HCT116 (cell line): ENCODE data around the gene OSGEPL1. TPM values are rescaled to one million over a fixed set of nuclear protein-coding genes. Genes with fewer than 3 reads are reported as not detected.
A peak's percentile ranks its signal among the peaks of the same experiment; 100 is the strongest.

Experiments used
- ATAC-seq: fragments of 200-7000 bp; cut with Tn5 transposase; 2 replicates; pipeline ENCODE4 v1.9.1; 2020; ENCODE audit warnings: mild to moderate bottlenecking, moderate library complexity
- BruUV-seq: library from RNA; stranded (reverse); fragments of 400-500 nt; replicated peaks from 2 replicates; lab custom pipeline; 2021; lab: Mats Ljungman, UMichigan
- CTCF ChIA-PET: fragments of 300-600 bp; sonication (Branson Sonifier 250); formaldehyde crosslinking; loops from one replicate; lab custom pipeline; 2021; ENCODE audit warnings: antibody characterized with exemption; lab: Charles Lee
- POLR2A ChIA-PET: fragments of 300-600, 350-600 bp; sonication (Branson Sonifier 250); formaldehyde crosslinking; loops from one replicate; lab custom pipeline; 2021; ENCODE audit warnings: antibody characterized with exemption; lab: Charles Lee
- RAD21 ChIA-PET, 2 experiments: fragments of 300-600 bp; sonication (Branson Sonifier 250); formaldehyde crosslinking; loops; one replicate each; lab custom pipeline; 2023; ENCODE audit warnings: low total read pairs in 2 of 2; ENCODE audit not compliant: uncharacterized antibody in 2 of 2, unreplicated experiment in 2 of 2, low non-redundant PET in 1 of 2; lab: Charles Lee
- DNase-seq: peaks from one replicate; pipeline ENCODE4 v3.0.0-alpha.2; 2010; ENCODE audit warnings: low read depth, low spot score
- H2AFZ ChIP-seq: fragments of 200-600 bp; shearing (Covaris generic), sonication (generic); 2 replicates; pipeline ENCODE4 v1.6.1; 2017; ENCODE audit warnings: low read depth, mixed run types, mixed read lengths, antibody characterized with exemption, low read length; ENCODE audit not compliant: poor library complexity, severe bottlenecking
- H3K27ac ChIP-seq: 2 replicates; pipeline ENCODE4 v1.5.1; 2012; ENCODE audit warnings: low read depth, low read length
- H3K27me3 ChIP-seq: fragments of 200-600 bp; sonication (generic); 2 replicates; pipeline ENCODE4 v1.6.1; 2016; ENCODE audit warnings: mixed run types, low read length, mixed read lengths; ENCODE audit not compliant: insufficient read depth
- H3K36me3 ChIP-seq, 2 experiments: fragments of 200-500 bp in 1 of 2; fragments of 200-600 bp in 1 of 2; sonication (Bioruptor generic) in 1 of 2; sonication (generic) in 1 of 2; 2 replicates each; pipeline versions ENCODE4 v1.5.1 to v1.6.1; 2014 to 2016; ENCODE audit warnings: low read length in 2 of 2, inconsistent platforms in 1 of 2, mixed read lengths in 1 of 2, mixed run types in 1 of 2; ENCODE audit not compliant: insufficient read depth in 2 of 2, control insufficient read depth in 1 of 2
- H3K4me1 ChIP-seq, 2 experiments: fragments of 200-600 bp in 1 of 2; sonication (generic) in 1 of 2; 2 replicates each; pipeline versions ENCODE4 v1.5.1 to v1.6.1; 2012 to 2017; ENCODE audit warnings: low read length in 2 of 2, inconsistent platforms in 1 of 2, mild to moderate bottlenecking in 1 of 2, mixed read lengths in 1 of 2, mixed run types in 1 of 2, moderate library complexity in 1 of 2; ENCODE audit not compliant: insufficient read depth in 2 of 2, control insufficient read depth in 1 of 2
- H3K4me2 ChIP-seq: fragments of 200-600 bp; sonication (generic); 2 replicates; pipeline ENCODE4 v1.6.1; 2017; ENCODE audit warnings: mixed run types, low read length, mixed read lengths
- H3K4me3 ChIP-seq, 2 experiments: fragments of 200-600 bp in 1 of 2; sonication (generic) in 1 of 2; replicated peaks in 1 of 2; 2 replicates each; pipeline ENCODE4 v1.5.1; 2011 to 2016; ENCODE audit warnings: low read length in 2 of 2, control low read depth in 1 of 2, low read depth in 1 of 2, mild to moderate bottlenecking in 1 of 2, mixed read lengths in 1 of 2, mixed run types in 1 of 2
- H3K79me2 ChIP-seq: fragments of 200-600 bp; sonication (generic); 2 replicates; pipeline ENCODE4 v1.6.1; 2017; ENCODE audit warnings: mild to moderate bottlenecking, mixed run types, low read length, moderate library complexity, mixed read lengths; ENCODE audit not compliant: insufficient read depth
- H3K9ac ChIP-seq: fragments of 200-600 bp; sonication (generic); 2 replicates; pipeline ENCODE4 v1.6.1; 2016; ENCODE audit warnings: low read length, mixed read lengths
- H3K9me2 ChIP-seq: fragments of 200-600 bp; sonication (generic), shearing (Covaris generic); 2 replicates; pipeline ENCODE4 v1.6.1; 2017; ENCODE audit warnings: mixed run types, mild to moderate bottlenecking, moderate library complexity; ENCODE audit not compliant: insufficient read depth
- H3K9me3 ChIP-seq, 2 experiments: fragments of 200-500 bp in 1 of 2; fragments of 200-600 bp in 1 of 2; sonication (Bioruptor generic) in 1 of 2; sonication (generic) in 1 of 2; 2 replicates each; pipeline ENCODE4 v1.6.1; 2014 to 2017; ENCODE audit warnings: low read length in 2 of 2, mixed read lengths in 2 of 2, inconsistent platforms in 1 of 2, low read depth in 1 of 2, mild to moderate bottlenecking in 1 of 2, mixed run types in 1 of 2, moderate library complexity in 1 of 2; ENCODE audit not compliant: control insufficient read depth in 1 of 2, insufficient read depth in 1 of 2
- H4K20me1 ChIP-seq: fragments of 200-600 bp; sonication (generic), shearing (Covaris generic); 2 replicates; pipeline ENCODE4 v1.6.1; 2017; ENCODE audit warnings: mixed run types, mild to moderate bottlenecking, moderate library complexity; ENCODE audit not compliant: insufficient read depth
- CBX3 ChIP-seq: IDR thresholded peaks from 2 replicates; pipeline ENCODE4 v1.6.1; 2012; ENCODE audit warnings: low read depth
- RAD21 ChIP-seq: IDR thresholded peaks from 2 replicates; pipeline ENCODE4 v1.6.1; 2012; ENCODE audit warnings: low read depth, mild to moderate bottlenecking
- SP1 ChIP-seq: IDR thresholded peaks from 2 replicates; pipeline ENCODE4 v1.6.1; 2012; ENCODE audit warnings: low read depth
- TCF7L2 ChIP-seq: IDR thresholded peaks from 2 replicates; pipeline ENCODE4 v1.7.0; 2011; ENCODE audit warnings: borderline replicate concordance, inconsistent platforms; ENCODE audit not compliant: insufficient read depth, insufficient read length; ENCODE audit errors: extremely low read depth
- ZFX ChIP-seq: fragments of 450-650 bp; IDR thresholded peaks from 2 replicates; pipeline ENCODE4 v1.6.1; 2017
- intact Hi-C: fragments of 100-400 bp; cut with micrococcal nuclease; formaldehyde crosslinking; loops from 2 replicates; pipeline ENCODE4 v1.10.0; 2022
- total RNA-seq: library from RNA; stranded (reverse); gene quantifications from one replicate; pipeline ENCODE4 v1.2.1, GENCODE V29; 2021; ENCODE audit not compliant: unreplicated experiment
- TF ChIP-seq, protein P1 (sequence below), 3 experiments: fragments of 200-600 bp in 1 of 3; sonication (generic) in 1 of 3; IDR thresholded peaks in 2 of 3; conservative IDR thresholded peaks in 1 of 3; 2 replicates each; pipeline ENCODE4 v1.5.1; 2012 to 2017; ENCODE audit warnings: low read depth in 2 of 3, low read length in 2 of 3, antibody characterized with exemption in 1 of 3, borderline replicate concordance in 1 of 3, control low read depth in 1 of 3, mild to moderate bottlenecking in 1 of 3, mixed read lengths in 1 of 3, mixed run types in 1 of 3, moderate library complexity in 1 of 3; ENCODE audit not compliant: insufficient read depth in 1 of 3
- TF ChIP-seq, protein P2 (sequence below): IDR thresholded peaks from 2 replicates; pipeline ENCODE4 v1.6.1; 2012

Gene OSGEPL1
- total RNA-seq, 1 experiment from 2014 or later: 11.2 TPM

DNA sequence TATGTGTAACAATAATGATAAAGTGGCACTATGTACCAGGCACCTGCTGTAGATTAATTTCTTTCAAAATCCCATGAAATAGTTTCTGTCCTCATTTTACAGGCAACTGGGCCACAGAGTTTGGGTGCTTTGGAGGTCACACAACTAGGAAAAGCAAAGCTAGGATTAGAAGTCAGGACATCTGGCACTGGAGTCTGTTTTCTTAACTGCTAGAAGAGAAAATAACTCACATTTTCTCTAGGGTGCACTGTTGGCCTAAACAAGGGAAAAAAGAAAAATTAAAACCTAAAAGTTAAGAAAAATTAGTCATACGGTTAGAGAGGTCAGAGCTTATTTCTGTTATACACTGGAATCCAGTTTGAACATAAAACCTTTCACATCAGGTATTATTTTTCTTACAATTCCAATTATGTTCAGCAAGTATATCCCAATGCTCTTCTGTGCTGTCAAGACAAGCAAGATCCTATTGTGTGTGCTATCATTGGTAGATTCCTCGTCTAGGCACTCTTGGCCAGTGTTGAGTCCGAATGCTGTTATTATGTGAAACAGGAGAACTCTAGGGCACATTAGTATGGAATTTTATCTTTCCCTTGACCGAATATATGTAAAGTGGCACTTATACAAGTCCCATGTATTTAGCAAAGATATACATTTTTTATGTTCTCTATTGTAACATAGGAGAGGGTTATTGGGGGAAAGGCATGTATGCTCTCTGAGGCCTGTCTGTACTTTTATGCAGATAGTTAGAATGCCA lies 1.5 kb upstream of the OSGEPL1 start:
- BruUV-seq: no TSS peak
- Histone ChIP-seq H3K4me1 (peaks cover 3 to 17% of the 10 kb centered on the region in 2 experiments; a peak in 3 of 4 replicates), H3K27me3 (no peaks in the 10 kb centered on the region), H3K4me2 (peak overlapping the region; percentile 68), H3K9me2 (no peaks in the 10 kb centered on the region), H3K9me3 (no peaks in the 10 kb centered on the region), H3K27ac (no peak overlapping the region), H3K36me3 (peaks cover 0 to 4% of the 10 kb centered on the region in 2 experiments; a peak in 2 of 4 replicates)
- RAD21 ChIA-PET: no interaction called here
- no peak for TF ChIP-seq CBX3
- no peak for TF ChIP-seq ZFX
- TF ChIP-seq TCF7L2: no peak
- TF ChIP-seq RAD21: peak; percentile 16; the same call in 1 of the 2 replicates
- TF ChIP-seq, protein P1, sequence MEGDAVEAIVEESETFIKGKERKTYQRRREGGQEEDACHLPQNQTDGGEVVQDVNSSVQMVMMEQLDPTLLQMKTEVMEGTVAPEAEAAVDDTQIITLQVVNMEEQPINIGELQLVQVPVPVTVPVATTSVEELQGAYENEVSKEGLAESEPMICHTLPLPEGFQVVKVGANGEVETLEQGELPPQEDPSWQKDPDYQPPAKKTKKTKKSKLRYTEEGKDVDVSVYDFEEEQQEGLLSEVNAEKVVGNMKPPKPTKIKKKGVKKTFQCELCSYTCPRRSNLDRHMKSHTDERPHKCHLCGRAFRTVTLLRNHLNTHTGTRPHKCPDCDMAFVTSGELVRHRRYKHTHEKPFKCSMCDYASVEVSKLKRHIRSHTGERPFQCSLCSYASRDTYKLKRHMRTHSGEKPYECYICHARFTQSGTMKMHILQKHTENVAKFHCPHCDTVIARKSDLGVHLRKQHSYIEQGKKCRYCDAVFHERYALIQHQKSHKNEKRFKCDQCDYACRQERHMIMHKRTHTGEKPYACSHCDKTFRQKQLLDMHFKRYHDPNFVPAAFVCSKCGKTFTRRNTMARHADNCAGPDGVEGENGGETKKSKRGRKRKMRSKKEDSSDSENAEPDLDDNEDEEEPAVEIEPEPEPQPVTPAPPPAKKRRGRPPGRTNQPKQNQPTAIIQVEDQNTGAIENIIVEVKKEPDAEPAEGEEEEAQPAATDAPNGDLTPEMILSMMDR (IDR thresholded peaks at IDR 0.05 in 2 of 3, conservative IDR thresholded peaks at IDR 0.05 in 1 of 3; ENCODE audit: borderline replicate concordance in 1 of 3, insufficient read depth in 1 of 3, low read depth in 2 of 3, low read length in 2 of 3): no peak
- TF ChIP-seq, protein P2, sequence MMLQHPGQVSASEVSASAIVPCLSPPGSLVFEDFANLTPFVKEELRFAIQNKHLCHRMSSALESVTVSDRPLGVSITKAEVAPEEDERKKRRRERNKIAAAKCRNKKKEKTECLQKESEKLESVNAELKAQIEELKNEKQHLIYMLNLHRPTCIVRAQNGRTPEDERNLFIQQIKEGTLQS: no peak
- TF ChIP-seq SP1: no peak
- TF ChIP-seq, all 23 proteins: peak for 1
- Histone ChIP-seq H3K9ac (peak overlapping the region; percentile 61), H3K4me3 (peak overlapping the region; percentile 63 to 73), H2AFZ (no peak overlapping the region), H4K20me1 (no peaks in the 10 kb centered on the region), H3K79me2 (peaks cover 18% of the 10 kb centered on the region; the same call in 1 of the 2 replicates)
- no peak for DNase-seq
- intact Hi-C loops: loop anchor here (10.0 kb wide), 1 partner anchor 1041 kb away; no protein-coding TSS in a partner anchor
- CTCF ChIA-PET: interaction anchor here (1.3 kb wide), 1 partner anchor 103 kb away, joined by 6 read pairs; no protein-coding TSS in a partner anchor
- ATAC-seq: no peak
- POLR2A ChIA-PET: no interaction called here
